Muscle of arm (tissue), 12 donors: ENCODE data around the gene NUDT14. TPM values are rescaled to one million over a fixed set of nuclear protein-coding genes. Genes with fewer than 3 reads are reported as not detected.

Experiments
- DNase-seq: peaks from one replicate; pipeline ENCODE4 v3.0.0-alpha.2; 2013
- polyA plus RNA-seq, 12 donors: library from polyadenylated mRNA; unstranded; fragments of 120-200 nt; gene quantifications; one replicate each; pipeline ENCODE4 v1.2.1, GENCODE V29; 2013; ENCODE audit not compliant: insufficient read length in 12 of 12

The NUDT14 gene
- polyA plus RNA-seq, 12 donors, result 9.6 to 21.3 (median 12.9) TPM; not detected in 1

- DNase-seq, result no peak
Measured at GRCh38 chr14:105161964-105162668, 19.0 kb downstream of the NUDT14 start.

- no peak for DNase-seq
Measured at GRCh38 chr14:105161309-105161708, 19.8 kb downstream of the NUDT14 start.

GRCh38 chr14:105160776-105161175, 20.3 kb downstream of the NUDT14 start:
- DNase-seq, result no peak

- no peak for DNase-seq
Measured at GRCh38 chr14:105159344-105159743, 21.8 kb downstream of the NUDT14 start.

- no peak for DNase-seq
Measured at GRCh38 chr14:105158794-105159193, 22.3 kb downstream of the NUDT14 start.

- no peak for DNase-seq
Measured at GRCh38 chr14:105157872-105158271, 23.2 kb downstream of the NUDT14 start.

- no peak for DNase-seq
Measured at GRCh38 chr14:105156414-105157375, 24.4 kb downstream of the NUDT14 start.

- no peak for DNase-seq
Measured at GRCh38 chr14:105155681-105156413, 25.3 kb downstream of the NUDT14 start.

GRCh38 chr14:105155071-105155651, 26.0 kb downstream of the NUDT14 start:
- no peak for DNase-seq

- DNase-seq, result no peak
Measured at GRCh38 chr14:105154476-105154871, 26.6 kb downstream of the NUDT14 start.

GRCh38 chr14:105153739-105154475, 27.2 kb downstream of the NUDT14 start:
- no peak for DNase-seq

GRCh38 chr14:105153331-105153731, 27.8 kb downstream of the NUDT14 start:
- DNase-seq, result no peak

- no peak for DNase-seq
Measured at GRCh38 chr14:105152794-105153241, 28.3 kb downstream of the NUDT14 start.

GRCh38 chr14:105151838-105152793, 29.0 kb downstream of the NUDT14 start:
- DNase-seq, result no peak

- DNase-seq, result no peak
Measured at GRCh38 chr14:105151084-105151837, 29.9 kb downstream of the NUDT14 start.

- no peak for DNase-seq
Measured at GRCh38 chr14:105150368-105151083, 30.6 kb downstream of the NUDT14 start.

- DNase-seq, result no peak
Measured at GRCh38 chr14:105150026-105150367, 31.1 kb downstream of the NUDT14 start.

GRCh38 chr14:105149146-105149781, 31.8 kb downstream of the NUDT14 start:
- DNase-seq, result no peak
